Measurements from ENCODE around the gene TBC1D16.

The TBC1D16 gene

DNA sequence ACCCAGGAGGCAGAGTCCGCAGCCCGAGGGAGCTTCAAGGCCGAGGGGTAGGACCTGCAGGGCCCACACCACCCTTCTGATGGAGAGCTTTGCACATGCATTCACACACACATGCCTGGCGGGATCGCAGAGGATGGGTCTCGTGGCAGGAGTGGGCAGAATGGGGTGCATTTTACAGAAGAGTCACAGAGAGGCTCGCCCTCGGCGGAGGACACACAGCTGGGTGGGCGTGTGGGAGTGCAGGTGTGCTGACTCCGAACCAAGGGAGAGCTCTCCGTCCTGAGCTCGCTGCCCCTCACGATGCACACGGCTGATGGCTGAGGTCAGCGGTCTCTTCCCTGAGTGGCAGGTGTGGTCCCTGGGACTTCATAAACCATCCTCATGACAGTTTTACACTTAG is 99.6 kb downstream of the TBC1D16 start:
- no peak for DNase-seq

DNA sequence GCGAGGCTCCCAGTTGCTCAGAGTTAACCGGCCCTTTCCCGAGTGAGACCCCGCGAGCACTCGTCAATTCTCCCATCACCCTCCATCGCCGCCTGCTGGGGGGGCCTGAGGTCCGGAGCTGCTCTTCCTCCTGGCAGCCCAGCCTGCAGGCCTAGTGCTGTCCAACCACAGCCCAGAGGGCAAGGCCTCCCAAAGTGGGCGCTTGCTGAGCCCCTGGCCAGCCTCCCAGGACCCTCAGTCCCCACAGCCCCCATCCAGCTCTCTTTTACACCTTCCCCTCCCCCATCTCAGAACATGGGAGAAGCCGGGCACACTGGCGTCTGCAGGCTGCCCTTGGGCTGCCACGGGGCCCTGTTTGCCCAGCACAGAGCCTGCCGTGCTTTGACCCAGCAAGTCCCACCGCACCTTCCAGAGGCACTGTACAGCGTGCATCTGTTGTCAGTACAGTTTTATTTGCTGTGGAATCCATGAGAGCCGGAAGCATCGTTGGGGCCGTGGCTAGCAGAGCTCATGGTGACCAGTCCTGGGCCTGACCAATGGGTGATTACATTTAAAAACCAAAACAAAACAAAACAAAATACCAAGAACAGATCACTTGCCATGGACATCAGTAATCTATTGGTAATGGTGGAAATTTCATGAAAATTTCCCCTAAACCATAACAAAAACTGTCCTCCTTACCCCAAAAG is 100.3 kb downstream of the TBC1D16 start:
- DNase-seq, result no peak

DNA sequence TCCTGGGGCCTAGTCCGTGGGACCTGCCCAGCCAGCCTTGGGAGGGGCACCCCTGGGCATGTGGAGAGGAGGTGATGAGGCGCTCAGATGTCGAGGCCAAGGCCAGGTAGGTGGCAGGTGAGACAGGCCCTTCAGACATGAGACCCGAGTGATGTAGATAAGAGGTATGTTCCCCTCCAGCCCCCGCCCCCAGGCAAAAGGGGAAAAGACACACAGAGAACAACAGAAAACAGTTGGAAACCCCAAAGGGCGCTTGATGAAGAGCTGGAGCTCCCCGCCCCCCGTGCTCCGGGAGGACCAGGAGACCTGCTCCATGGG is 101.1 kb downstream of the TBC1D16 start:
- DNase-seq, result no peak

DNA sequence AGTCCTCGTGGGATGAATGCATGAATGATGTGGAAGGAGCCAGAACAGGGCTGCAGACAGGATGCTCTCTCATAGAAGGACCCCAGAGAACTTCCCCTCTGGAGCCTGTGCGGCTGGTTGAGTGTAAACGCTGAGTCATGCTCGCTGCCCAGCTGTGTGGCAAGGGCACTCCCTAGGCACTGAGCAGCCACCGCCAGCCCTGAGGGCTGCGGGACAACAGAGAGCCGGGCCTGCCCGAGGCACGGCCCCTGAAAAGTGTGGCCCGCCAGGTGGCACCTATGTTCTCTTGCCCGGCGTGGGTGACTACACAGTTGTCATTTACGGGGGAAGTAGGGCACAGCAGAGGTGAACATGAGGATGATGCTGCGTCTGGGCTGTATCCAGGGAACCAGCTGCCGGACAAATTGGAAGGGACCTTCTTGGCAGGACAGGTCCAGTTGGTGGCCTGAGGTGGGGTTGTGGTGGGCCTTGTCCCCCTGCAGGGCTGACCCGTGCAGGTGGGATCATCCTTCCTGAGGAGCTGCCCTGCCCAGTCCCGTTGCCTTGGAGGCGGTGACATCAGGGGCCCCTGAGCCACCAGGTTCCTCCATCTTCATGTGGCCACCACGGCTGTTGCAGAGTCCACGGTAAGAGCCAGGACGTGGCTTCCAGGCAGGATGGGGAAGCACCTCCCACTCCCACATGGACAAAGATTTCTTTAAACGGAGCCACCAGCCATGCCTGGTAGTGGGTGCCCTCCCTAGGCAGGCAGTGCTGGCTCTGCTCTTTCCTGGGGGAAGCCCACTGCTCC is 101.6 kb downstream of the TBC1D16 start:
- DNase-seq, result peak; percentile 79

DNA sequence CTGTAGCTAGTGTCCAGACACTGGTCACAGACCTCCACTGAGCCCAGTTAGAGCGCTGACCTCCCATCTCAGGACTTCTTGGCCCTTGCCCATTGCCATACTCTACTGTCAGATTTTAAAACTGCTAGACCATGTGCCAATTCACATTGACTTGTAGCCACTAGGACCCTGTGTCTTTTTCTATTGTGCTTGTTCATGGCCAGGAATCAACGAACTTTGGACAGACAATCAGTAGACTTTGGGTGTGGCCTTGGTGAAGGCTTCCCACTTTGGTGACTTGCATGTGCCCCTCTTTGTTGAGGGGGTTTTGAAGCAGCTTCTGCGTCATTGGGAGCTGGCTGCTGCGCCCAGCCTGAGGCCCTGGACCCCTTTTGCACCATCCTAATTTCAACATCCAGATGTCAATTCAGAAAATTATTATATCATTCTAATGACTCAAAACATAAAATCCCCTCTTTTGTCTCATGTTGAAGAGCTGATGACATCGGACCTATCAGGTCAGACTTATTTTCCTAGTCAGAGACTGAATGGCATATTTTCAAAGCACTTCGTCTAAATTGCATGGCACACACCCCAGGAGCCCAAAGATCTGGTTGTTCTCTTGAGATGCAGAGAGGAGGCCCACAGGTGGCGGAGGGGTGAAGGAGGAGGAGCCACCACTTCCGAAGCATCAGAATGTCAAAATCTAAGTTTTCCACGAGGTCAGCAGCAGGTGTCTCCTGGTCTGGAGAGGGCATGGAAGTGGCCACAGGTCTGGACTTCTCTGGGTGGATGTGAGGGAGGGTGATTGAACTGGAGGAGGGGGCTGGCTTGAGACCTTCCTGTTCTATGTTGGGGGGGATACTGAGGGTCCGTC is 103.0 kb downstream of the TBC1D16 start:
- DNase-seq, result peak; percentile 38

DNA sequence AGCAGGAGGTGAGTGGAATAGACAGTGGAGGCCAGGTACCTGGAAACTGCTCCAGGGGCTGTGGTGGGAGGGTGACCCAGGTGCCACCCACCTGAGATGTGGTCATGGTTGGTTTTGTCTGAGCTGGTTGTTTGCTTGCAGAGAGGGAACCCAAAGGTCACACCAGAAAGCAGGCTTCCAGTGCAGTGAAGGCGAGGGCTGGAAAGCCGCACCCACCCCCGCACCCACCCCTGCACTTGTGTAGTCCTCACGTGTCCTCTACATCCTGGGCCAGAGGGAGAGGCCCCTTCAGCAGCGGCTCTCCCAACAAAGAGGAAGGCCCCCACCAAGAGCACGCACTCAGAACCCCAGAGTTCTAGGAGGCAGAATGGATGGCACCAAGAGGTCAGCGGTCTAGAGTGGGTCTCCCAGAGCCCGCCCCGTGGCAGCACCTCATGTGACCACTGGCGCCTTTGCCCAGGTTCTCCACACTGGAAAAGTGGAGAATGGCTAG is 103.8 kb downstream of the TBC1D16 start:
- DNase-seq, result no peak

DNA sequence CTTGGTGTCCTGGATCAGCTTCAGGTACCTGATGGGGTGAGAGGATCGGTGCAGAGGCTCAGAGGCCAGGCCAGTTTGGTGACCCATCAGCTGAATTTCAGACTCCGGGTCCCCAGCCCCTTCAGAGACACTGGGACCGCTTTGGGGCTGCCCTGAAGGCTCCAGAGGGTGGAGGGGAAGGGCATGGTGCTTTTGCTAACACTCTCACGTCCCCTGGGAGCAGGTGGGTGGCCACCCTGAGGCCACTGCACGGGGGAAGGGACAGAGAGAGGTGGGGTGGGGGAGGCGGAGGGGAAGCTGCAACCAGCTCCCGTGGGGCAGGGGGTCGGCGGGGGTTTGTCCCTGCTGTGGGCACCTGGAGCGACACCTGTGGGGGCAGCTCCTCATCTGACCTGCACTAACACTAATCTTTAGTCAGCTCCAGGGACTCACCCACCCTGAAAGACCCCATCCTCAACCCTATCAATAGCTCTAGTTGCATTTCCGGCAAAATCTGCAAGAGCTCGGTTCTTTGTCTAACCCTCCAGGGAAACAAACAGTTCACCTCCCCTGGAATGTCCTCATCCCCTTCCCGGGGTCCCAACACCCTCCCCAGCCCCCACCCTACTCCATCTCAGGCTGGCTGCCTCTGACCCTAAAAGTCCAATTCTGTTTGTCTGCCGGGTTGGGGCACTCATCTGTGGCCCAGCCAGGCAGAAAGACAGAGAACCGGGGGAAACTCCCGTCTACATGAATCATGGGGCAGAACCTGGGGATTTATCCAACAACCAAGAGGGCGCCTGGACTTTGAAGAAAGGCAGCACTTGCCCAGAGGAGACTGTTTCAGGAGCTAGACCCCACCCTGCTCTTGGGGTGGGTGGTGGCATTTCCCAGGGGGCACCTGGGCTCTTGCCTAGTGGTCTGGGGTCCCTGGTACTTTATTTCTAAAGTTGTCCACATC is 104.5 kb downstream of the TBC1D16 start:
- DNase-seq, result peak; percentile 40

DNA sequence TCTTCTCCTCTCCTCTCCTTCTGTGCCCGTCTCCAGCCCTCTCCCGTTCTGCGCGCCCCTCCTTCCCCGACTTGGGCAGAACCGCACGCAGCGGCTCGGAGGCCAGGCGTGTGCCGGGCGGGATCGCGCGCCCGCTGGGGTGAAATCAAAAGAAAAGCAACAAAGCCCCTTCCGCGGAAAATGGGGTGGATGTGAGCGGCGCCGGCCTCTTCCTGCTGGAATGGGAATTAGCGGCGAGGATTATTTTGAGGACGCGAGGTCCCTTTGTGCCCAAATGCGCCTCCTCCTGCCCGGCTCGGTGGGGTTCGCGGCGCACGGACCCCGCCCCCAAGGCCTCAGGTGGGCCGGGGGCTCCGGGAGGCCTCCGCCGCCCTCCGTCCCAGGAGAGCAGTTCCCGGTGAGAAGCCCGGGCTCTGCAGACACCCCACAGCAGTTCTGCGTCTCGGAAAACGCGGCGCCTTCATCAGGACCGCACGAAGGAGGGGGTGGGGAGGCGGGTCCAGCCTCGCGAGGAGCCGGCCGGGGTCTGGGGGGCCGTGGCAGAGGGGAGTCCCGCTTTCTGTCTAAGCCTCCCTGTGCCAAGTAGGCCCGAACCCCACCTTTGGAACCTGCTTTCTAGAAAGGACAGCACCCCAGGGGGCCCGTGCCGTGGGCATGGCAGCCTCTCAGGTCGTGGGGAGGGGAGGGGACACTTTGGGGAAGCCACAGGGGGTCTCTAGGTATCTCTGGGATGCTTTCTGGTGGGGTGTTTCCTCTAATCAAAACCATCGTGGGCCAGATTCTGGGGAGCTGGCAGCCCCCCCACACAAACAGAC is 105.4 kb downstream of the TBC1D16 start:
- DNase-seq, result no peak

DNA sequence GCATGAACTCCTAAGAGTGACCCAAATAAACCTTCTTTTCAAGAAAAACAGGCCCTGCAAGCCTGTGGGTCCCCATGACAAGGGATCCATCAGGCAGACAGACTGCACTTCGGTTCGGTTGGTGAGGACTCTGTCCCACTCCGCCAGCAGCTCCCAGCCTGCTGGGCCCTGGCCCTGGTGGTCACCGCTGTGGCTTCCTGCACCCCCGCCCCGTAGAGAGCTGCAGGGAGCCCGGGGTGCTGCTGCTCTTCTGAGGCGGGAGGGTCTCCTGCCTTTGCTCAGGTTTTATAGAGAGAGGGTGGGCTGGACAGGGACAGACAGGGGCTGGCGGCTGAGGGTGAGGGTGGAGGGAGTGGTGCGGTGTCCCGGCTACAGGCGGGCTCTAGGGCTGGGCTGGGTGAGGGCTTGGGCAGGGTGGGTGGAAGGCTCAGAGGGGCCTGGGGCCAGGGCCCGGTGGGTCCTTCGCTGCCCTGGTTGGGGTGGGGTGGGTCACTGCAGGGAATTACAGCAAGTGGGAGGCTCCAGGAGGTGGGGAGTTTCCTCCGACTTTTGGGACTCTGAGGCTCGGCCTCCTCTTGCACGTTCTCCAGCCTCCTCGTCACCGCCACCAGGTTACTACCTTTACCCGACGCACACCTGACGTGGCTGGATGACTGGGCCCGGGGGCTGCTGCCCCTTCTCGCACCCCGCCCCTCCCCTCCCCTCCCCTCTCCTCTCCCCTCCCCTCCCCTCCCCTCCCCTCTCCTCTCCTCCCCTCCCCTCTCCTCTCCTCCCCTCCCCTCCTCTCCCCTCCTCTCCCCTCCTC is 106.2 kb downstream of the TBC1D16 start:
- no peak for DNase-seq

DNA sequence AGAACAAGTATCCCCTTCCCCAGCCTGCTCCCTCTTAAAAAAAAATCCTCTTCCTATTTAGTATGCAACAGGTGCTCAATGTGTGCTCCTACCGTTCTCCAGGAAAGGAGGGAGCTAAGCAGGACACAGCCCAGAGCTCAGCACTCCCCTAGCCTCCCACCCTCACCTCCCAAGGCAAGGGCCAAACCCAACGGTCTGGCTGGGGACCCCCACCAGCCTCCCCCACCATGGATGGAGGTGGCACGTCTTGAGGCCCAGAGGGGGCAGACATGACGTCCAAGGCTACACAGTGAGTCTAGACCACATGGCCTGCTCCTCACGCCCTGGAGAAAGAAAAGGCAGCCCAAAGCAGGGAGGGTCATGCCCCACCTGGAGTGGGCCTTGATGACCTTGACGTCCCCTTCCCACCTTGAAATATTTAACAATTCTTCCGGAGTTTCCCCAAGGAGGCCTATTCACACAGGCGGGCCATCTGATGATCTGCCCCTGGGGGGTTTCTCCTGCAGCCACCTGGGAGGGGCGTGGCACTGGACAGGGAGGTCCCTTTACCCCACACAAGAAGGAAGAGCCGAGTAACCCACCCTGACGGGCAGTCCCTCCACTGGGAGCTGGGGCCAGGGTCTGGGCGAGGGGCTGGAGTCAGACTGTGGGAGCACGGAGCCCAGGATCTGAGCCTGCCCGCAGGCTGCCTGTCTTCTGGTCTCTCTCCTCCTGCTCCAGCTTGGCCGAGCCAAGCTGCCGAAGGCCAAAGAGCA is 107.0 kb downstream of the TBC1D16 start:
- no peak for DNase-seq

DNA sequence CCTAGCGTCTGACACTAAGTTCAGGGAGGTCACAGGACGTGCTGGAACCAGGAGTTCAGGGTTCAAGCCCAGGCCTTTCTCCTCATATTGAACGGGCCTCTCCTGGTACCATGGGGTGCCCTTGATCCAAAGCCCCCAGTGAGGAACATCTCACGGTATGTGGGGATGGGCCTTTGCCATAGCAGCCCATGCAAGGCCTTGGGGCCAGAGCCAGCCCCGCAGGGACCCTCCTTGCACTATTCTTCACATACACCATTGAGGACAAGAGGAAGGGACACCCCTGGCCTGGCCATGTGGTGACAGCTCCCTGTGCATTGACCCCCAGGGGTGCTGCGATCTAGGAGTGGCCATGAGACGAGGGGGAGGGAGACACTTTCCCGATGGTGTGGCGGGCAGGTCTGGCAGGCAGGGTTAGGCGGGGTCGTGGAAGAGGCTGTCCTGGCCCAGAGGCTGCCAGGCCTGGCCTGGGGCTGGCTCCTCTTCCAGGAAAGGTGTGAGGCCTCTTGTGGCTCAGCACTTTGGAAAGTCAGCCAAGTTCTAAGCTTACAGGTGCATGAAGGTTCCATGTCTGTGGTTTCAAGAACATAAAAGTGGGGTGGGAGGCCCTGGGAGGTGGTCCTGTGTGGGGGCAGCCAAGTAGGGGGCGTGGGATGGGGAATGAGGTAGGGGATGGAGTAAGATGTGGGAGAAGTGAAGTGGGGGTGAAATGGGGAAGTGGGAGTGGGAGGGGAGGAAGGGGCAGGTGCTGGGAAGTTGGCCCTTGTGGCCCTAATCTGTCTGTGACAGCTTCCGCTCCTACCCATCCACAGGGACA is 107.8 kb downstream of the TBC1D16 start:
- DNase-seq, result no peak

DNA sequence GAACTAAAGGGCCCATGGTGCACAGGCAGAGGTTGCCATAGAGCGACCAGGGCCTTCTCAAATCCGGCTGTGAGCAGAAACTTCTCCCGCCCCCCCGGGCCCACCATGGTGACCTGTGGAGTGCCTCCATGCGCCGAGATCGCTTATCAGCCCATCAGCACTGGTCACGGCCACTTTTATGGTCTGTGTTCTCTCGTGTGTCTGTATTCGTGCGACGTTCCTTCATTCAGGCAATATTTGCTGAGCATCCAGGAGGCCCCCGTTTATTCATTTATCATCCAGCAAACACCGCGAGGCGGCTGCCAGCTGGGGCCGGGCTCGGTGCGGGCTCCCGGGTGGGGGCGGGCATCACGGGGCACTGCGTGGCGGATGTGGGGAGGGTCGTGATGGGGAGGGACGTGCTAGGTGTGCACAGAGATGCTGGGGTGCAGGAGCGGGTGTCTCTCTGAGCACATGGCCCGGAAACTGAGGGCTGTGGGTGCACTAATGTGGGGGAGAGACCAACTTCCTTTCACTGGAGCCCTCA is 108.5 kb downstream of the TBC1D16 start:
- DNase-seq, result no peak

DNA sequence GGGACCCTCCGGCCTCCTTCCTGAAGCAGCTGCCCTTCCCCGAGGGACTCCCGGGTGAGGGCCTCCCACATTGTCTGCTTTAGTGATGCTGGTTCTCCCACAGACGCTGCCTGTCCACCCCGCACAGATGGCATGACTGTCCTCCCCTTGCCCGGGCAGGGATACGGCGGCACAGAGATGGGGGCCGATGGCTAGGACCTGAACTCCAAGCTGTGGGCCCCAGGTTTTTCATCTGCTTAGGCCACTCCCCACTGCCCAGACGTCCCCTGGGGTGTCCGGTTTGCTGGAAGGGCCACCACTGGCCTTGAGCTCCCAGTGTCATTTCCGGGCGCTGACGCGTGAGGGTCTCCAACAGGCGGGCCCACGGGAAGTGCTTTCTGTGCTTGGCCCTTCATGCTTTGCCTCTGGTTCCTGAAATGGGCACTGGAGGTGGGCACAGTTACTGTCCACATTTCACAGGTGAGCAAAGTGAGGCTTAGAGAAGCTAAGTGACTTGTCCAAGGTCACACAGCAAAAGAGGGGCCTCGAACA is 109.0 kb downstream of the TBC1D16 start:
- no peak for DNase-seq

DNA sequence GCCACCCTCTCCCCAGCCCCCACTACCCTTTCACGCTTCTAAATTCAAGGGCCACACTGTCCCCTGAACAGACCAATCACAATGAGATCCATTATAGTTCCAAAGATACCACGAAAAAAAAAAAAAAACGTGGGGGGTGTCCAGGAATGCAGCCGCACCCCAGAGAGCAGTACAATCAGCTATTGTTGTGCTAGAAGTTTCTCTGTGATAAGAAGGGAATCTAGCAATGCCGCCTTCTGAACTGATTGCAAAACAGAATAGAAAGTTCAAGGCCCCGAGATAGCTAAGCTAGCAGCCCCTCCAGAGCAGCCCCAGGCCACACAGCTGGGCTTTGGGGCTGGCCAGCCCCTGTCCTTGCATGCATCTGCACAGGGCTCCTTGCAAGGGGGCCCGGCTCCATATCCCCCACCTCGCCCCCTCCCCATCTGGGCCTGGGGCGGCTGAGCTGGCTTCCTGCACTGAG is 109.5 kb downstream of the TBC1D16 start:
- no peak for DNase-seq

DNA sequence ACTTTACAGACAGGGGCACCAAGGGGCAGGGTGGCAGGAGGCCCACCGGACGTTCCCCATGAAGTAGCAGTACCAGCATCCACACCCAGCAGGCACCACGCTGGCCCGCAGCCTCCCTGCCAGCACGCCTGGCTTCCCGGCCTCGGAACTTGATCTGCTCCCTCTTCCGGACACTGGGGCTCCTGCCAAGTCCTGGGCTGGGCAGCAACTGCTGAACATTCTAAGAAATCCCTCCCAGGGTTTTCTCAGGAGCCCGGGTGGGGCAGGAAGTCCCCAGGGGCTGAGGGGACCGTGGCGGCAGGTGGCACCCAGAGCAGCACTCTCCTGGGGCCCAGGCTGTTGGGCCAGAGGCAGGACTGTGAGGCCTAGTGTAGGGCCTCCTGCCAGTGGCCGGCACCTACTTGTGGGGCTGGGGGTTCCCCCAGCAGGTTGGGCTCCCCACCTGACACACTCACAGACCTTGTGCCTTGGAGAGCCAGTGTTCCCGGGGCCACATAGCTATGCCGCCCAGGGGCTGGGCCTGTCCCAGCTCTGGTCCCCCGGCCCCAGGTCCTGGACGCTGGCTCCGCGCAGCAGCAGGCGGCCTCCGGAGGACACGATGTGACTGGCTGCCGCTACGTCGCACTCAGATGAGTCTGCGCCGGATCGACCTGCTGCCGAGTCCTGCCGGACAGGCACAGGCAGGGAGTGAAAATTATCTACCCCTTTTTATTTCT is 110.3 kb downstream of the TBC1D16 start:
- DNase-seq, result no peak

DNA sequence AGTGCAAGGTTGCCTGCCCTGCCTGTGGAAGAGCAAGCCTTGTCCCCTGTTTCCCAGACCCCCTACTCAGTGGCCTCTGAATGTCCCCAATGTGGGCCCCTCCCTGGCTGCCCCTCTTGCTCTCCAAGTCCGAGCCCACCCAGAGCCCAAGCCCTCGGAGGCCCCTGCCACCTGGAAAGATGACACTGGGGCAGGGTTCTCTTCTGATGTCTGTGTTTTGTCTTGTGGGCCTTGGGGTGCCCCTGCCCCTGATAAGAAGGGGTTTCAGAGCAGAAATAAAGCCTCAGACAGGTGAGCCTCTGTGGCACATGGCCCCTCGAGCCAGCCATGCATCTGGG is 111.1 kb downstream of the TBC1D16 start:
- DNase-seq, result no peak

DNA sequence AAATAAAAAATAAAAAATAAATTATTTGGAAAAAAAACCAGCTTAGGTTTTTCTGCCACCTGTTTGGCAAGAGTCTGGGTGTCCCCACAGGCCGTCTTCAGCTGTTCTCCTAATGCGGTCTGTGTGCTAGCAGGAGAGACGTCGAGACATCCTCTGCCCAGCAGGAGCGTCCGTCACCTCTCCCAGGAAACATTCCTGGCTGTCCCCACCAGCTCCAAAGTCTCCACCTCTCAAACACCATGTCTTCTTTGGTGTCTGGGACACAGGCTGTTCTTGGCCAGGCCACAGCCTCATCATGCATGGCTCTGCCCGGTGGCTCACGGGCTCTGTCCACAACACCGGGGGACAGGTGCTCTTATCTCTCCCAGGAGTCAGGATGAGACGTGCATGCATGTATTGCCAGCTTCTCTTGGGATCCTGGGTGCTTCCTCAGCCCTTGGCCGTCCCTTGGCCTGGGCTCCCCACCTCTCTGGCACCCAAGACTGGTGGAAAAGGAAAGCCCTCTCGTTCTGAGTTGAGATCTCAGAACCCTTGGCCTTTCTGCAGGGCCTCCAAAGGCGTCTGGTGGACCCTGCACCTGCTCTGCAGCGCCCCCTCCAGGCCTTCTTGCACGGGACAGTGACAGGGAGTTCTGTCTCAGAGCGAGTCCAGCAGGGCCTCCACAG is 111.6 kb downstream of the TBC1D16 start:
- peak; percentile 58 for DNase-seq

All from suppressor macrophage treated with lipopolysaccharide for 4 hours (primary cell).